Retinal pigment epithelial cell (primary cell): ENCODE results near the gene PEX7.

Source experiments
- DNase-seq: peaks from one replicate; pipeline ENCODE4 v3.0.0-alpha.2; 2010; ENCODE audit warnings: low read depth
- H3K4me3 ChIP-seq: 2 replicates; pipeline ENCODE4 v1.5.1; 2011; ENCODE audit warnings: mild to moderate bottlenecking, low read length, control low read depth, moderate library complexity
- TF ChIP-seq, protein P1 (sequence below): conservative IDR thresholded peaks from 2 replicates; pipeline ENCODE4 v1.5.1; 2011; ENCODE audit warnings: low read depth, low read length, control low read depth, inconsistent platforms

PEX7 gene

GRCh38 chr6:136816656-136817055 is 5.7 kb upstream of the PEX7 start:
- TF ChIP-seq, protein P1, sequence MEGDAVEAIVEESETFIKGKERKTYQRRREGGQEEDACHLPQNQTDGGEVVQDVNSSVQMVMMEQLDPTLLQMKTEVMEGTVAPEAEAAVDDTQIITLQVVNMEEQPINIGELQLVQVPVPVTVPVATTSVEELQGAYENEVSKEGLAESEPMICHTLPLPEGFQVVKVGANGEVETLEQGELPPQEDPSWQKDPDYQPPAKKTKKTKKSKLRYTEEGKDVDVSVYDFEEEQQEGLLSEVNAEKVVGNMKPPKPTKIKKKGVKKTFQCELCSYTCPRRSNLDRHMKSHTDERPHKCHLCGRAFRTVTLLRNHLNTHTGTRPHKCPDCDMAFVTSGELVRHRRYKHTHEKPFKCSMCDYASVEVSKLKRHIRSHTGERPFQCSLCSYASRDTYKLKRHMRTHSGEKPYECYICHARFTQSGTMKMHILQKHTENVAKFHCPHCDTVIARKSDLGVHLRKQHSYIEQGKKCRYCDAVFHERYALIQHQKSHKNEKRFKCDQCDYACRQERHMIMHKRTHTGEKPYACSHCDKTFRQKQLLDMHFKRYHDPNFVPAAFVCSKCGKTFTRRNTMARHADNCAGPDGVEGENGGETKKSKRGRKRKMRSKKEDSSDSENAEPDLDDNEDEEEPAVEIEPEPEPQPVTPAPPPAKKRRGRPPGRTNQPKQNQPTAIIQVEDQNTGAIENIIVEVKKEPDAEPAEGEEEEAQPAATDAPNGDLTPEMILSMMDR: no peak
- no peak for DNase-seq
- no peak overlapping the region for H3K4me3 ChIP-seq

- no peak for DNase-seq
- TF ChIP-seq, protein P1: no peak
- no peak overlapping the region for H3K4me3 ChIP-seq
Observed at GRCh38 chr6:136820561-136820960, 1.8 kb upstream of the PEX7 start.

- H3K4me3 ChIP-seq: peak overlapping the region; percentile 81
- TF ChIP-seq, protein P1: no peak
- no peak for DNase-seq
Observed at GRCh38 chr6:136822046-136822375, 381 bp upstream of the PEX7 start.

DNA sequence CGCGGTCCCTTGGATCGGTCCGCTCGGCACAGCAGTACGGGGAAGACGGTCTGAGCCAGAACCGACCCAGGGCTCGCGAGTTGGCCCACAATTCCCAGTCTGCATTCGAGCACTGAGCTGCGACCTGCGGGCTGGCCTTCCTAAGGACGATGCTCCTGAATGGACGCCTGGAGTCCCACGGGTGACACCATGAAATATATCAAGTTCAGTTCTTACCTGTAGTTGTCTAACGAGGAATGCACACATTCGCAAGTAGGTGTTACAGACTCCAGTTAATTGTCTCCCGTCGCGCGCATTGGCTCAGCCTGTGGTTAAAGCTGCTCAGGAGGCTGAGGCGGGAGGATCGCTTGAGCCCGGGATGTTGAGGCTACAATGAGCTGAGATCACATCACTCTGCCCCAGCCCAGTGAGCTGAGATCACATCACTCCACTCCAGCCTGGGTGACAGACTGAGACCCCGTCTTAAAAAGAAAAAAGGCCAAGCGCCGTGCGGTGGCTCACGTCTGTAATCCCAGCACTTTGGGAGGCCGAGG is 802 bp downstream of the PEX7 start:
- DNase-seq: no peak
- TF ChIP-seq, protein P1: no peak
- peak overlapping the region; percentile 81 for H3K4me3 ChIP-seq

- TF ChIP-seq, protein P1: no peak
- no peak for DNase-seq
- H3K4me3 ChIP-seq: no peak overlapping the region
Observed at GRCh38 chr6:136826216-136826615, 3.8 kb downstream of the PEX7 start.

DNA sequence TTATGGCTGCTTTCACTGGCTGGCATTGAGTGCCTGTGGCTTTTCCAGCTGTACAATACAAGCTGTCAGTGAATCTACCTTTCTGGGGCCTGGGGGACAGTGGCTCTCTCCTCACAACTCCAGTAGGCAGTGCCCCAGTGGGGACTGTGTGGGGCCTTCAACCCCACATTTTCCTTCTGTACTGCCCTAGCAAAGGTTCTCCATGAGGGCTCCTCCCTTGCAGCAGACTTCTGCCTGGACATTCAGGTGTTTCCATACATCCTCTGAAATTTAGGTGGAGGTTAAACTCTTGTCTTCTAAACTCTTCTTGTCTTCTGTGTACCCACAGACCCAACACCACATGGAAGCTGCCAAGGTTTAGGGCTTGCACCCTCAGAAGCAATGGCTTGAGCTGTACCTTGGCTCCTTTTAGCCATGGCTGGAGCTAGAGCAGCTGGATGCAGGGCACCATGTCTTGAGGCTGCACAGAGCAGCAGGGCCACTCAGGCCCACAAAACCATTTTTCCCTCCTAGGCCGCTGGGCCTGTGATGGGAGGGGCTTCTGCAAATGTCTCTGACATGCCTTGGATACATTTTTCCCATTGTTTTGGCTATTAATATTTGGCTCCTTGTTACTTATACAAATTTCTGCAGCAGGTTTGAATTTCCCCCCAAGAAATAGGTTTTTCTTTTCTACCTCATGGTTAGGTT is 9.6 kb downstream of the PEX7 start:
- TF ChIP-seq, protein P1: no peak
- H3K4me3 ChIP-seq: no peak overlapping the region
- DNase-seq: no peak

GRCh38 chr6:136840276-136841001 is 18.0 kb downstream of the PEX7 start:
- TF ChIP-seq, protein P1: no peak
- no peak overlapping the region for H3K4me3 ChIP-seq
- no peak for DNase-seq
